ENCODE results near the gene BORCS8. TPM values are rescaled to one million over a fixed set of nuclear protein-coding genes. Genes with fewer than 3 reads are reported as not detected.

Gene BORCS8
- polyA plus RNA-seq, 1 experiment = 27.5 TPM

DNA sequence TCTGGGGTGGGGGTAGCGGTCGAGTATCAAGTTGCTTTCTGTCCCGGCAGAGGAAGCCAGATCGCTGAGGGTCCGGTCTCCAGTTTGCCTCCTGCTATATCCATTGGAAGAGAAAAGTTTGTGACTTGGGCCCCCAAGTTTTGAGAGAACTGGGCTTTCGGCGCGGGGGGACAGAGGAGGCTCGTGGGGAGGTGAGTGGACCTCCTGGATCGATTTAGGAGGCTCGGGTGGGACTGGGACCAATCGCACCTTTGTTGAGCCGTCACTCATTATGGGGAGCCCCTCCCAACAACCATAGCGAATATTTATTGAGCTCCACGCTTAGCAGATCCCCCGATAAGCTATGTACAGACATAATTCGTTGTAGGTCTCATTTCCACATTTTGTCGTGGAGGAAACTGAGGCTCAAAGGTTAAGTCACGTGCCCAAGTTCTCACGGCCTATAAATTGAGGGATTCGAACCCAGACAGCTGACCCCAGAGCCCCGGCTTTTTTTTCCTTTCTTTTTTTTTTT is 1.0 kb upstream of the BORCS8 start:
- DNase-seq (ENCODE audit: low read depth) = no peak
- H3K4me3 ChIP-seq (ENCODE audit: low read depth, low read length) = peak overlapping the region; percentile 100
- ChIA-PET POLR2A (no interaction called here), CTCF (interaction anchor here (0.9 to 1.5 kb wide), 2 partner anchors 10 to 46 kb away, joined by 3 to 5 read pairs; partner anchors contain the start of gene NR2C2AP)
- TF ChIP-seq, protein P1, sequence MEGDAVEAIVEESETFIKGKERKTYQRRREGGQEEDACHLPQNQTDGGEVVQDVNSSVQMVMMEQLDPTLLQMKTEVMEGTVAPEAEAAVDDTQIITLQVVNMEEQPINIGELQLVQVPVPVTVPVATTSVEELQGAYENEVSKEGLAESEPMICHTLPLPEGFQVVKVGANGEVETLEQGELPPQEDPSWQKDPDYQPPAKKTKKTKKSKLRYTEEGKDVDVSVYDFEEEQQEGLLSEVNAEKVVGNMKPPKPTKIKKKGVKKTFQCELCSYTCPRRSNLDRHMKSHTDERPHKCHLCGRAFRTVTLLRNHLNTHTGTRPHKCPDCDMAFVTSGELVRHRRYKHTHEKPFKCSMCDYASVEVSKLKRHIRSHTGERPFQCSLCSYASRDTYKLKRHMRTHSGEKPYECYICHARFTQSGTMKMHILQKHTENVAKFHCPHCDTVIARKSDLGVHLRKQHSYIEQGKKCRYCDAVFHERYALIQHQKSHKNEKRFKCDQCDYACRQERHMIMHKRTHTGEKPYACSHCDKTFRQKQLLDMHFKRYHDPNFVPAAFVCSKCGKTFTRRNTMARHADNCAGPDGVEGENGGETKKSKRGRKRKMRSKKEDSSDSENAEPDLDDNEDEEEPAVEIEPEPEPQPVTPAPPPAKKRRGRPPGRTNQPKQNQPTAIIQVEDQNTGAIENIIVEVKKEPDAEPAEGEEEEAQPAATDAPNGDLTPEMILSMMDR (IDR thresholded peaks at IDR 0.05; ENCODE audit: insufficient read depth, low read depth, low read length) = no peak
- no peaks in the 10 kb centered on the region for H3K27me3 ChIP-seq (ENCODE audit: control insufficient read depth, insufficient read depth, low read length)
- H3K36me3 ChIP-seq (ENCODE audit: control insufficient read depth, insufficient read depth, low read length) = peaks cover 9% of the 10 kb centered on the region

DNA sequence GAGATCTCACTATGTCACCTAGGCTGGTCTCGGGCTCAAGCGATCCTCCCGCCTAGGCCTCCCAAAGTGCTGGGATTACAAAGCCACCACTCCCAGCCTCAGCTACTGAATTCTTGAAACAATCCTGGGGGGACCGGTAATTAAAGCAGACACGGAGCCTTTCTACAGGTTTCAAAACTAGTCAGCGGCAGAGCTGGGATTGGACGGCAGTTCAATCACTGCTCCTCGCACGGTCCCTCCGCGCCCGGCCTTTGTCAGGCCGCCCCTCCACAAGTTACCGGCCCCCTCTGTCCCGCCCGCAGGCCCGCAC is 229 bp downstream of the BORCS8 start:
- TF ChIP-seq, protein P1 (IDR thresholded peaks at IDR 0.05; ENCODE audit: insufficient read depth, low read depth, low read length) = no peak
- peaks cover 4% of the 10 kb centered on the region; the same call in 1 of the 2 replicates for H3K36me3 ChIP-seq (ENCODE audit: control insufficient read depth, insufficient read depth, low read length)
- no peak for DNase-seq (ENCODE audit: low read depth)
- POLR2A ChIA-PET = no interaction called here
- H3K27me3 ChIP-seq (ENCODE audit: control insufficient read depth, insufficient read depth, low read length) = no peaks in the 10 kb centered on the region
- peak overlapping the region; percentile 100 for H3K4me3 ChIP-seq (ENCODE audit: low read depth, low read length)
- CTCF ChIA-PET = interaction anchor here (0.9 to 1.0 kb wide), 2 partner anchors 17 to 45 kb away, joined by 3 to 7 read pairs; no protein-coding TSS in a partner anchor

DNA sequence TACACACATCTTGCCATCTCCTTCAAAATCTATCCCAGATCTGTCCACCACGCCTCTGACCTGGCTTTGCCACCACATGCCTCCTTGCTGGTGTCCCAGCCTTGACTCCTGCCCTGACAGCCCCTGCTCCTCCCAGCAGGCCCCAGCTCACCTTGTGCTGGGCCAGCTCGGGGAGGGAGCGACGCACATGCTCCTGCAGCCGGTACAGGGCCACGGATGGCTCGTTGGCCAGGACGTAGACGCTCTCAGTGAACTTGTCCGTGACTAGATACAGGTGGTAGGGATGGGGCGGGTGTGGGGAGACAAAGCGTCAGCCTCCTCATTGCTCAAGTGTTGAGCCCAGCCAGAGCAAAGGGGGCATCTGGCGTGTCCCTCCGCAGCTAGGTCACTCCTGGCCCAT is 5.2 kb downstream of the BORCS8 start:
- Histone ChIP-seq H3K36me3 (ENCODE audit: control insufficient read depth, insufficient read depth, low read length) (peaks cover 8% of the 10 kb centered on the region), H3K27me3 (ENCODE audit: control insufficient read depth, insufficient read depth, low read length) (no peaks in the 10 kb centered on the region), H3K4me3 (ENCODE audit: low read depth, low read length) (no peak overlapping the region)
- TF ChIP-seq, protein P1 (IDR thresholded peaks at IDR 0.05; ENCODE audit: insufficient read depth, low read depth, low read length) = no peak
- ChIA-PET CTCF (interaction anchor here (1.9 kb wide), 1 partner anchor 12 kb away, joined by 8 read pairs; no protein-coding TSS in a partner anchor), POLR2A (no interaction called here)
- no peak for DNase-seq (ENCODE audit: low read depth)

DNA sequence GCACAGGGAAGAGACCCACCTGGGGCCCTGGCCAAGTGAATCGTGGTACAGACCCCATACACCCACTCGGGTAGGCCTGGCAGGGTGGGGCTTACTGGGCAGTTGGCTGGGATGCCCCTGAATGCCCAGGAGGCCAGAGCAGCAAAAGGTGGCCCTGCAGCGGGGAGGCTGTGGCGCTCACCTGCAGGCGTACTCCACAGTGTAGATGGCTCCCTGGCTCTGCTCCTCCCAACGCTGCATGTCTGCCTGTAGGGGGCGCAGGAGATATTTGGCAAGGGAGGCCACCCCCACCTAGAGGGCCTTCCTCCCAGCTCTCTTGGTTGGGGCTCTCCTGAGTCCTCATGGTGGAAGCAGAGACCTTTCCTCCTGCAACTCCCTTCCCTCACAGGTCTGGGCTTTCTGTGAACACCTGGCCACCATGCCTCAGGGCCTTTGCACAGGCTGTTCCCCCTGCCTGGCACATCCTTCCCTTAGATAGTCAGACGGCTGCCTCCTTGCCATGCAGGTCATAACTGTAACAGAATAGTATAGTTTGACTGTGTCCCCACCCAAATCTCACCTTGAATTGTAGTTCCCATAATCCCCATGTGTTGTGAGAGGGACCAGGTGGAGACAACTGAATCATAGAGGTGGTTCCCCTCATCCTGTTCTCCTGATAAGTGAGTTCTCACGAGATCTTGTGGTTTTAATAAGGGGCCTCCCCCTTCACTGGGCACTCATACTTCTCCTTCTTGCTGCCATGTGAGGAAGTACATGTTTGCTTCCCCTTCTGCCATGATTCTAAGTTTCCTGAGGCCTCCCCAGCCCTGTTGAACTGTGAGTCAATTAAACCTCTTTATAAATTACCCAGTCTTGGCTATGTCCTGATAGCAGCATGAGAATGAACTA is 5.9 kb downstream of the BORCS8 start:
- POLR2A ChIA-PET = no interaction called here
- no peak for DNase-seq (ENCODE audit: low read depth)
- Histone ChIP-seq H3K27me3 (ENCODE audit: control insufficient read depth, insufficient read depth, low read length) (no peaks in the 10 kb centered on the region), H3K4me3 (ENCODE audit: low read depth, low read length) (no peak overlapping the region), H3K36me3 (ENCODE audit: control insufficient read depth, insufficient read depth, low read length) (peaks cover 8% of the 10 kb centered on the region)
- CTCF ChIA-PET = interaction anchor here (2.4 kb wide), 1 partner anchor 11 kb away, joined by 9 read pairs; no protein-coding TSS in a partner anchor
- TF ChIP-seq, protein P1 (IDR thresholded peaks at IDR 0.05; ENCODE audit: insufficient read depth, low read depth, low read length) = peak; percentile 67

DNA sequence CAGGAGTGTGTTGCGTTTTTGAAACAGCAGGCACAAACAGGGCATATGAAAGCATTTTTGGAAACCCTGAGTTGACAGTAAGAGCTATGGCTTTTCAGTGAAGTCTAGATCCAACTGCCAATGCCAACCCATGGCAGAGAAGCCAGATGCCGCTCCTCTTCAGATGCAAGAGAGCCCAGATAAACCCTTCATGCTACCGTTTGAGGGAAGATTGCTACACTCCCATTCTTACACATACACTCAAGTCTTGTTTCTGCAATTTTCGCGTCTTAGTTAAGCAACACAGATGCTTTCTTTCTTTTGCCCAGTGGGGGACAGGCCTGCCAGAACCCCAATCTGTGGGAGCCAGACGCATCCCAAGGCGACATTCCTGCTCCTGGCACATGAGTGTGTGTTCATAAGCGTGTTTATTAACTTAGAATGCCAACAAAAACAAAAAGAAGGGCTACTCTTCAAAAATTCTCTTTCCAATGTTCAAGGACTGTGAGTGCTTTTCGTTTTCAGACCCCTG is 10.4 kb downstream of the BORCS8 start:
- CTCF ChIA-PET = interaction anchor here (1.3 kb wide), 1 partner anchor 36 kb away, joined by 6 read pairs; no protein-coding TSS in a partner anchor

More for the DNA sequence above, 10.4 kb downstream of the BORCS8 start:
- Histone ChIP-seq H3K4me3 (ENCODE audit: low read depth, low read length) (no peak overlapping the region), H3K27me3 (ENCODE audit: control insufficient read depth, insufficient read depth, low read length) (no peaks in the 10 kb centered on the region), H3K36me3 (ENCODE audit: control insufficient read depth, insufficient read depth, low read length) (peaks cover 11% of the 10 kb centered on the region)
- TF ChIP-seq, protein P1 (IDR thresholded peaks at IDR 0.05; ENCODE audit: insufficient read depth, low read depth, low read length) = no peak
- DNase-seq (ENCODE audit: low read depth) = no peak
- POLR2A ChIA-PET = no interaction called here
